Activated T-helper 17 cell treated with anti-CD3 and anti-CD28 coated beads, Interleukin-2, amount 50 U/mL, for 72 hours (primary cell): ENCODE measurements around the gene N4BP2. TPM values are rescaled to one million over a fixed set of nuclear protein-coding genes. Genes with fewer than 3 reads are reported as not detected.

ENCODE experiments used
- ATAC-seq: fragments of 150-1000 bp; cut with Tn5 transposase; replicated peaks from 2 replicates; pipeline ENCODE4 v1.10.0; 2021; ENCODE audit warnings: mild to moderate bottlenecking, moderate library complexity
- H3K27ac Mint-ChIP-seq: one replicate; pipeline ENCODE4 v1.8.0; 2022; ENCODE audit warnings: mixed read lengths
- H3K27me3 Mint-ChIP-seq: one replicate; pipeline ENCODE4 v1.8.0; 2022; ENCODE audit warnings: mixed read lengths
- H3K36me3 Mint-ChIP-seq: one replicate; pipeline ENCODE4 v1.8.0; 2022; ENCODE audit warnings: low read depth, mild to moderate bottlenecking, mixed read lengths
- H3K4me1 Mint-ChIP-seq: one replicate; pipeline ENCODE4 v1.8.0; 2022; ENCODE audit warnings: mixed read lengths
- H3K4me3 Mint-ChIP-seq: one replicate; pipeline ENCODE4 v1.8.0; 2022; ENCODE audit warnings: mild to moderate bottlenecking, mixed read lengths
- H3K9me3 Mint-ChIP-seq: one replicate; pipeline ENCODE4 v1.8.0; 2022; ENCODE audit warnings: mixed read lengths
- total RNA-seq, 2 donors: library from RNA; stranded (reverse); gene quantifications; one replicate each; pipeline ENCODE4 v1.2.3, GENCODE V29; 2022

N4BP2 gene
- total RNA-seq, 2 donors from 2014 or later, result 11.8 to 17.6 TPM

DNA sequence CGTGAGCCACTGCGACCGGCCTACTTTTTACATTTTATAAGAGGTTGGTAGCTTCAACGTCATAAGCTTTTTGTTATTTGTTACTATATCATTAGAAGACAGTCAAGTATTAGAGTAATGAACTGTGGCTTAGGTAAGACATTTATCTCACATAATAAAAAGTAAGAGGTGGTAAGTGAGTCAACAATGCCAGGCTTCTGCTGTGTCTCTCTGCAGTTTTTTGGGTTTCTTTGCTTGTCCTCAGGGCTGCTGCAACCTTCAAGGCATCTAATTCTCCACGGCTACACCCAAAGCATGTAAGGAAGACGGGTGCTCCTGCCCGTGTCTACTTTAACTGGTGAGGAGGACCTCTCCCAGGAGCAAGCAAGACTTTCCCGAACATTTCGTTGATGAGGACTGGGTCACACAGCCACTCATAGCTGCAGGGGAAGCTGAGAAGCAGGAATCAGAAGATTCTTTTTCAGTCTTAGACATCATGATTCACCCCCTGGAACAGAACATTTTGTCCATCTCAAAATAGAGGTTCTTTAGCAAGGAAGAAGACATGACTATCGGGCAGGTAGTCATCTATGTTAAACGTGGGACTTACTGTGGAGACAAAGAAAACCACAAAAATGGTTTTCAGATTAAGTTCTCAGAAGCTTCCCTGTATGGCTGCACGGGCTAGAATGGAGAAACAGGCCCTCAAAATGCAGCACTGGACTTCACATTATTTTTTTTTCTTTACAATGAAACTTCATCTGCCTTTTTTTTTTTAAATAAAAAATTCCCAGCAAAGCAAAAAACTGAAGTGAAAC lies 127.2 kb downstream of the N4BP2 start:
- peak; percentile 89 for ATAC-seq
- Mint-ChIP-seq H3K27ac (peak overlapping the region; percentile 84), H3K27me3 (no peaks in the 10 kb centered on the region), H3K4me1 (peaks cover 20% of the 10 kb centered on the region), H3K36me3 (no peaks in the 10 kb centered on the region), H3K4me3 (peak overlapping the region; percentile 66), H3K9me3 (peaks cover 7% of the 10 kb centered on the region)

DNA sequence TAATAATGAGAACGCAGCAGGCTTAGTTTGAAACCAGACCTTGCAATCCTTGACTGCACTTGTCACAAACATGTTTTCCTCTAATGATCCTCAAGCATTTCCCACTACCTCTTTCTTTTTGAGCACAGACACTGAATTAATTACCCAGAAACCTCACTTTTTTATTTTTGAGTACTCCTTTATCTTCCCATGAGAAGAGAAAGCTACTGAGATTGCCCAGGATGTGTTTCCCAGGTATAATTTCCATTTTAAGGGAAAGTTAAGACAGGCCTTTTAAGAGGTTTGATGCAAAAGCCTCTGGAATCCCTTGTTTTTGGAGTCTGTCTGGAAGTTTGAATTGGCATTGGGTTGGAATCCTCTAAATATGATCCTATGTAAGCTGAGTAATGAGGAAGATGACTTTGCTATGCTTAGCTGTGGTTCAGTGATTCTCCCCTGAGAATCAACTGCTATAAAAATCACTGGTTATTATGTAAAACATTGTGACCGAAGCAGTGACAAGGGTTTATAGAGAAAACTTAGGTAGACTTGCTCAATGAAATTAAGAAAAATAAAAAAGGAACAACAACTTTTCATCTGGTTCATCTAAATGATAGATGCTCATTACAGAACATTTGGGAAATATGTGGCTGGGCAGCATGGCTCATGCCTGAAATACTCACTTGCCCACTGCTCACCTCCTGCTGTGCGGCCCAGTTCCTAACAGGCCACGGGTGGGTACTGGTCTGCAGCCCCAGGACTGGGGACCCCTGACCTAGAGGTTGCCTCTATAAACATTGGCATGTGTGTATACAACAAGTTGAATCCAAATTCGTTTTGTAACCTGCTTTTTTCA lies 129.4 kb downstream of the N4BP2 start:
- Mint-ChIP-seq H3K27me3 (no peaks in the 10 kb centered on the region), H3K9me3 (peaks cover 6% of the 10 kb centered on the region), H3K4me1 (peaks cover 18% of the 10 kb centered on the region), H3K4me3 (peak overlapping the region; percentile 37), H3K36me3 (no peaks in the 10 kb centered on the region), H3K27ac (peak overlapping the region; percentile 49)
- no peak for ATAC-seq

DNA sequence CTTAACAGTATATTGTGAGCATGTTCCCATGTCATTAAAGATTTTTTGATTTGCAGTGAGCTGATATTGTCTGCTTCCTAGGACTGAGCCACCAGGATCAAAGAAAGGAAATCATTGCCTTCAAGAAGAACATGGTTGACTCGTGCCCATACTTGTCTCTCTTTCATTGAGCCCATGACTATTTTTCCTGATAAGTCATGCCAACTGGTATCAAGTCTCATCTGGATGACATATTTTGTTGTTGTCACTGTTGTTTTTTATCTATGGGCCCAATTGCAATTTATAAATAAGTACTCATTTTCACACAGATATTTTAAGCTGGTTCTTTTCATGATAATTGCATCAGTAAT lies 130.0 kb downstream of the N4BP2 start:
- no peak for ATAC-seq
- Mint-ChIP-seq H3K36me3 (no peaks in the 10 kb centered on the region), H3K27ac (peak overlapping the region; percentile 49), H3K4me1 (peaks cover 15% of the 10 kb centered on the region), H3K9me3 (peaks cover 3% of the 10 kb centered on the region), H3K27me3 (no peaks in the 10 kb centered on the region), H3K4me3 (peak overlapping the region; percentile 37)

DNA sequence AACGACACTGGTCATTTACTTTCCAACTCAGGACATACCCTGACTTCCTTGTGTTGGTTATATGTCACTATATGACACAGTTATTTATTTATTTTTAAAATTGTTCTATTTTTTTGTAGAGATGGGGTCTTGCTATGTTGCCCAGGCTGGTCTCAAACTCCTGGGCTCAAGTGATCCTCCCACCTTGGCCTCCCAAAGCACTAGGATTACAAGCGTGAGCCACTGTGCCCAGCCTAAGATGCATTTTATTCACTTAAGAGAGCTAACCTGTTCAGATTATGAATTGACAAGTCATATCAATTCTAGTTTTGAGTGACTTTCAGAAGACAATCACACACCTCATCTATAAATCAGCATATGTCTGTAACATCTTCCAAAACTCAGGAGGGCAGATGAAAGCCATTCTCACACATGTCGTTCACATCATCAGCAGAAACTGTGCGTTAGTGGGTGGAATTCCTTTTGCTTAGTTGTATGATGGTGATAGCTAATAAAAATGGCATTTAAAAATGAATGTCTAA lies 130.8 kb downstream of the N4BP2 start:
- peak; percentile 61 for ATAC-seq
- Mint-ChIP-seq H3K27me3 (no peaks in the 10 kb centered on the region), H3K9me3 (peaks cover 3% of the 10 kb centered on the region), H3K27ac (peak overlapping the region; percentile 90), H3K4me1 (peaks cover 16% of the 10 kb centered on the region), H3K4me3 (peak overlapping the region; percentile 70), H3K36me3 (no peaks in the 10 kb centered on the region)

DNA sequence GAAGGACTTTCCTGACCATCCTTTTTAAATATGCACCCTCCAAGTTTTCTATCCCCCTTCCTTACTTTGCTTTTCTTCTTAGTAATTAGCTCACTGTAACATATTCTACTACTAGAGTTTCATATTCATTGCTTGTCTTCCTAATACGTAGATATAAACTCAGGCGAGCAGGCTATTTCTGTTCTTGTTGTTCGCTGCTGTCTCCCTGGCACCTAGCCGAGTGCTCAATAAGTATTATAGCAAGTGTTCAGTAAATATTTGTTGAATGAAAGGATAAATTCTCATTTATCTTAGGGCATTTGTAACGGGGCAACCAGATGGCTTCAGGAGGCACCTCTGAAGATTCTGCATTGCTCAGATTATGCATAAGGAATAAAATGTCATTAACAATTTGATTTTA lies 133.4 kb downstream of the N4BP2 start:
- Mint-ChIP-seq H3K4me3 (peak overlapping the region; percentile 99), H3K9me3 (peaks cover 3% of the 10 kb centered on the region), H3K27ac (peak overlapping the region; percentile 100), H3K36me3 (no peaks in the 10 kb centered on the region), H3K27me3 (no peaks in the 10 kb centered on the region), H3K4me1 (peaks cover 20% of the 10 kb centered on the region)
- ATAC-seq, result no peak

DNA sequence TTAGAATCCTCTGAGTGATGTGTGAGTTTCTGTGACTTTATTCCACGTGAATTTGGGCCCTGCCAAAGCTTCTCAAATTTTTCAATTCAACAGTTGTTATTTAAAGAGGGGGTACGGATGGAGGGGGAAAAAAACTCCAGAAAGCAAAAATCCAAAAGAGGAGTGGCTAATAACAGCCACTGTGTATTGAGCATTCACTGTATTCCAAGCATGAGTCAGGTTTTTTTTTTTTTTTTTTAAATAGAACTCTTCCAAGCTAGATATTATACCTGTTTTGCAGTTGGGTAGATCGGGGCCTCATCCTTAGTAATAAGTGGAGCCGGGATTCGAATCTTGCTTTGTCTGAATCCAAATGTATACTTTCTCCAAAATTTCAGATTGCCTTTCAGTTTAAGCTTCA lies 133.8 kb downstream of the N4BP2 start:
- Mint-ChIP-seq H3K36me3 (no peaks in the 10 kb centered on the region), H3K4me3 (peak overlapping the region; percentile 99), H3K27ac (peak overlapping the region; percentile 100), H3K4me1 (peaks cover 21% of the 10 kb centered on the region), H3K27me3 (no peaks in the 10 kb centered on the region), H3K9me3 (peaks cover 3% of the 10 kb centered on the region)
- ATAC-seq, result no peak

DNA sequence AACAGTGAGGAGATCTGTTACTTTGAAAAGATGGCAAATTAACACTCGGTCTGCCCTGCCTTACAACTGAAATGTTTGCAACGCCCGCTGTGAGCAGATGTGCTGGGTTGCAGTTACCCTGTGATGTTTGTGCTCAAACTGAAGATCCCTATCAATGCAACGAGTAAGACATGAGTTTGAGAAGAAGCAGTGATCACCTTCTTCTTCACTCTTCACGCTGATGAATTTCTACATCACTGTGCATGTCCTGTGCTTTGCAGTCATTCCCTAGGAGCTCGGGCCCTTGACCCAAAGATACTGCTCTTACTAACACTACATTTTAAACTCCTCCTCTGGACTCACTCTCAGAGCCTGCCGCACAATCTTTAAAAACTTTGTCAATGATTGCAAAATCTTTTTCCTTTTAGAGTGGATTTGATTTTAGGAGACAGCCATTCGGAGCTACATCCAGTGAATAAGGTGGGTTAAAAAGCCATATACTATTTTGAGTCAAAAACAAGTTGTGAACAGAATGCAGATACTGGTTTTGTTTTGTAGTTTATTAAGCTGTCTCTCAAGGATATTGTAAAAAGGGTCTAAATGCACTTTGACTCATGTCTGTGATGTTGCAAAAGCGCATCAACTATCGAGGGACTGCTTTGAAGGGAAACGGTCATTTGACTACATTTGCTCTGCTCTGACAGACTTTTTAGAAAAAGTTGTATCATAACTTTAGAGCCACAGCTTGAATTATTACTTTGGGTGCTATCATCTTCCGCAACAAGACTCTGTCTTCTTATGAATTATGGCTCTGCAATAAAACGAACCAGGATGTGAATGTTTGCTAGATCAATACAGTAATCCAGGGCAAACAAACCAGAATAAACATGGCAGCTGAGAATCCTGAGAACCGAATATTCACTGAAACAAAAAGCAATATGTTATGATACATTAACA lies 134.5 kb downstream of the N4BP2 start:
- Mint-ChIP-seq H3K4me1 (peaks cover 23% of the 10 kb centered on the region), H3K4me3 (peak overlapping the region; percentile 99), H3K36me3 (no peaks in the 10 kb centered on the region), H3K9me3 (peaks cover 3% of the 10 kb centered on the region), H3K27me3 (no peaks in the 10 kb centered on the region), H3K27ac (peak overlapping the region; percentile 100)
- no peak for ATAC-seq

DNA sequence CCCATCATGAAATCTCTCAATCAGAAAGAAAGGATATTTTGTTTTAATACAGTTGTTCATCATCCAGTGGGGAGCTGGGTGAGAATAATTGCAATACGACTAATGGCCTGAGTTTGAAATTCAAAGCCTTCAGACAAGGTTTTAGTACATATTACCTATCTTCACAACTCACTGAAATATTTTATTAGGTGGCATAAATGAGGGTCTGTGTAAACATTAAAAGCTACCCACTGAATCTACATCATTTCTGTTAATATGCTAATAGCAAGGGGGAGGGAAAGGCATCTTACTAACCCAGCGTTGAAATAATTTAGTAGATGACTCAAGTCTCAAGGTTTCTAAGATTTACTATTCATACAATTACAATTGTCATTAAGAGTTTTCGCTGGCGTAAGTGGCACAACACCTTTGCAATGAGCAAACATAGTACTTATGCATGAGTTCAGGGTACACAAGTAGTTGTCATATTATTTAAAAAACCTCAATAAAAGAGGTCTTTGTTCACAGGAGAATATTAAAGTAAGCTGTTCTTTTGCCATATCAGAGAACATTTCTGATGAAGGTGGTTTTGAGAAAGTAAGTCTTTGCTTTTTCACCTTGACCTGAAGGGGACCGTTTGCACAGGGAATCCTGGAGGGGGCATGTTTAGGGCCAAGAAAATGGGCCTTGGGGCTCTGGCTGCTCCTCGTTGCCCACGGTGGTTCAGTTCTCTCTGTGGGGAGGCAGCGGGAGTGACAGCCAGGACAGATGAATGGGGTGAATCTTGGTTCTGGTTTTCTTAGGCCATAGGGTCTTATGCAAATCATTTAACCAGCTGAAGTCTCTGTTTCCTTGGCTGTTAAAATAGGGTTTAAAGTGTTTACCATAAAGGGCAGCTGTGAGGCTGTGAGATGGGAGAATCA lies 135.7 kb downstream of the N4BP2 start:
- peaks cover 23% of the 10 kb centered on the region for H3K4me1 Mint-ChIP-seq
- H3K36me3 Mint-ChIP-seq, result peaks cover 9% of the 10 kb centered on the region
- peaks cover 3% of the 10 kb centered on the region for H3K9me3 Mint-ChIP-seq
- peak overlapping the region; percentile 100 for H3K27ac Mint-ChIP-seq
- H3K4me3 Mint-ChIP-seq, result peak overlapping the region; percentile 99
- H3K27me3 Mint-ChIP-seq, result no peaks in the 10 kb centered on the region
- ATAC-seq, result peak; percentile 10

DNA sequence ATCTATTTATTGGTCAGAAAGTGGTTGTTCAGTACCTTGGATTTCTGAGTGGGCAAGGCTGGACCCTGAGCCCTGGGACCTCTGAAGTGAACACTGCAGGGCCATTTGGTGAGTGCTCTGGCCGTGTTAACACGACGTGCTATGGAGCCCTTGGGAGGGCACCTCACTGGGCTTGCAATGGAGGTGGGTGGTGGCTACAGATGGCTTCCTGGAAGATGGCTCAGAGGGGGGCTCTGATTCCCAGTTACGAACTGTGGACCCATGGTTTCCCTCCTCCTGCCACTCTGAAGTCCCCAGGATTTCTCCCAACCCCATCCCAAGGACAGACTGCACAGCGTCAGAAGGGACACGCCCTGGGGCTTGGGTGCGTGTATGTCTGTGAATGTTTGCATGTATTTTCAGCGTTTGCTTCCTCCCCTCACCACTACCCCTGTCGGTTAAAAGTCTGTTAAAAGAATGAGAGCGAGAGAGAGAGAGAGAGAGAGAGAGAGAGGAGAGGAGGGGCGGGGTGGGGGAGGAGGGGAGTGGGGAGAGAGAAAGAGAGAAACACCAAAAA lies 136.4 kb downstream of the N4BP2 start:
- Mint-ChIP-seq H3K27me3 (no peaks in the 10 kb centered on the region), H3K36me3 (peaks cover 16% of the 10 kb centered on the region), H3K4me1 (peaks cover 17% of the 10 kb centered on the region), H3K27ac (peak overlapping the region; percentile 100), H3K9me3 (no peaks in the 10 kb centered on the region), H3K4me3 (peak overlapping the region; percentile 99)
- no peak for ATAC-seq

DNA sequence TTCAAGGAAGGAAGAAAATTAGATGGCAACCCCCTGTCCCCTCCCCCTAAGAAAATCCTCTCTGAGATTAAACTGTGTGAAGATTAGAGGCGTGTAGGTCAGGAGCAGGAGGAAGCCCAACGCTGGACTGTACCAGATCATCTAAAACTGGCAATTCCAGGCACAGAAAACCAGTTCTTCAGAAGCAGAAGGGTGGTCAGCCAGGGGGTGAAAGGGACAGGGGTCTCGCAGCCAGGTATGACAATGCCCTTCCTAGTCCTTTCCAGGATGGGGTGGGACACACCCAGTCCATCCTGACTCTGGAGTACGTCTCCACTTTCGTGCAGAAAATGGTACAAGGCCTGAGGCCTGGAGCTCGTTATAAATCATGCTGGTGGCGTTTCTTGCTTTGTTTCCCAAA lies 136.9 kb downstream of the N4BP2 start:
- H3K27ac Mint-ChIP-seq, result peak overlapping the region; percentile 100
- no peak for ATAC-seq
- H3K4me3 Mint-ChIP-seq, result peak overlapping the region; percentile 99
- H3K4me1 Mint-ChIP-seq, result peaks cover 17% of the 10 kb centered on the region
- no peaks in the 10 kb centered on the region for H3K9me3 Mint-ChIP-seq
- no peaks in the 10 kb centered on the region for H3K27me3 Mint-ChIP-seq
- peaks cover 21% of the 10 kb centered on the region for H3K36me3 Mint-ChIP-seq

DNA sequence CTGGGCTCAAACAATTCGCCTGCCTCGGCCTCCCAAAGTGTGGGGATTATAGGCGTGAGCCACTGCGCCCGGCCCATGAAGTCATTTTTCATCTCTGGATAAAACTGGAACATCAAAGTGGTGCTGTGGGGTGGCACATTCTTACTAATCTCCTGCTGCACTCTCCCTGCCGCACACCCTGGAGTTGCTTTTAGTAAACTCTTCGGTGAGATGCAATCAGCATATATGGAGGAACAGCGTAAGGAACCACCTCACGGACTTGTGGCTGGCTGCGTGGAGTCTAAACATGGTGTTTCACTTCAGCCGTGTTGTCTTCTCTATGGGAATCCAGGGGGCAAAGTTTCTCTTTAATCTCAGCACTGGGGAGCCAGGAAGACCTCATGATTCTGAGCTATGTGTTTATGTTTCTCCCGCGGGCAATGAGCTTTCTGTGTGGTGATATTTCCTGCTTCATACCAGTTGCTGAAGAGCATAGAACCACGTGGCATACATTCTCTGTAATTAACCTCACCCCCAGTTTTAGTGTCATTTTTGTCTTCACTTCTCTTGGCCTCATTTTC lies 138.0 kb downstream of the N4BP2 start:
- Mint-ChIP-seq H3K9me3 (no peaks in the 10 kb centered on the region), H3K27me3 (no peaks in the 10 kb centered on the region), H3K27ac (peak overlapping the region; percentile 100), H3K4me1 (peaks cover 17% of the 10 kb centered on the region), H3K36me3 (peaks cover 32% of the 10 kb centered on the region), H3K4me3 (peak overlapping the region; percentile 99)
- peak; percentile 52 for ATAC-seq

DNA sequence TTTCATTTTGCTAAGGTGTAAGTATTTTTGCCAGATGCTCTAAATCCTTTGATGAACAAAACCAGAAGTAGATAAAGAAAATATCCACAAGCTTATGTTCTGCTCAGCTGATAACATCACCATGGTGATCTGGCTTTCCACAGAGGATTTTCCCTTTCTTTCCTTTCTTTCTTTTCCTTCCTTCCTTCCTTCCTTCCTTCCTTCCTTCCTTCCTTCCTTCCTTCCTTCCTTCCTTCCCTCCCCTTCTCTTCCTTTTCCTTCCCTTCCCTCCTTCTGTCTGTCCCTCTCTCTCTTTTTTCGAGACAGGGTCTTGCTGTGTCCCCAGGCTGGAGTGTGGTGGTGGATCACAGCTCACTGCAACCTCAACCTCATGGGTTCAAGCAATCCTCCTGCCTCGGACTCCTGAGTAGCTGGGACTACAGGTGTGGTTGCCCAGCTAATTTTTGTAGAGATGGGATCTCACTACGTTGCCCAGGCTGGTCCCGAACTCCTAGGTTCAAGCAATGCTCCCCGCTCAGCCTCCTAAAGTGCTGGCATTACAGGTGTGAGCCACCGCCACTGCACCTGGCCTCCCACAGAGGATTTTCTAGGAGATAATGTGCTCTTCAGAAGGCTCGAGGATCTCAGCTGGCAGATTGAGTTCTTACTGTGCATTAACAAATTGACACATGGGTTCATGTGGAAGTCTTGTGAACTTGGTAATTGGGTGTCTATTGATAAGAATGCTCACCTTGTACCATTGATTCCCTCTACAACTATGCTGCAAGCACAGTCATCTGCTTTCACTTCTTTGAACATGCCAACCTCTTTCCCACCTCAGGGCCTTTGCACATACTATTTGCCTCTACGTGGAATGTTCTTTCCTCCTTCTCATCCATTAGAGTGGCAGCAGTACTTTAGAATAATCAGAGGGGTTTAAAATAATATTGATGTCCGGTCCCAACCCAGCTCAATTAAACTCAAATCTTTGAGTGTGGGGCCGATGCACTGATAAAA lies 138.8 kb downstream of the N4BP2 start:
- H3K27ac Mint-ChIP-seq, result peak overlapping the region; percentile 100
- ATAC-seq, result no peak
- peaks cover 17% of the 10 kb centered on the region for H3K4me1 Mint-ChIP-seq
- H3K36me3 Mint-ChIP-seq, result peaks cover 40% of the 10 kb centered on the region
- H3K9me3 Mint-ChIP-seq, result no peaks in the 10 kb centered on the region
- H3K27me3 Mint-ChIP-seq, result no peaks in the 10 kb centered on the region
- peak overlapping the region; percentile 99 for H3K4me3 Mint-ChIP-seq
